GM12878 (cell line): Measurements from ENCODE around the gene EEF1G. TPM values are rescaled to one million over a fixed set of nuclear protein-coding genes. Genes with fewer than 3 reads are reported as not detected.
A peak's percentile ranks its signal among the peaks of the same experiment; 100 is the strongest.

Source experiments
- BHLHE40 ChIP-seq, 2 experiments: fragments of 450-650 bp in 1 of 2; IDR thresholded peaks; 2 replicates each; pipeline ENCODE4 v1.6.1; 2011 to 2017; ENCODE audit warnings: low read depth in 2 of 2, borderline replicate concordance in 1 of 2, improper control_type of control experiment in 1 of 2, low read length in 1 of 2, mild to moderate bottlenecking in 1 of 2
- E2F8 ChIP-seq: fragments of 450-650 bp; IDR thresholded peaks from 2 replicates; pipeline ENCODE4 v1.6.1; 2018; ENCODE audit warnings: mild to moderate bottlenecking, low read depth, moderate library complexity; ENCODE audit not compliant: partially characterized antibody
- FOS ChIP-seq: IDR thresholded peaks from 3 replicates; pipeline ENCODE4 v1.6.1; 2011; ENCODE audit warnings: borderline replicate concordance; ENCODE audit not compliant: insufficient read length; ENCODE audit errors: extremely low read depth
- HDAC6 ChIP-seq: fragments of 200-600 bp; sonication (generic); IDR thresholded peaks from one replicate; pipeline ENCODE4 v1.8.0; 2017; ENCODE audit warnings: antibody characterized with exemption; ENCODE audit not compliant: unreplicated experiment
- KLF5 ChIP-seq: fragments of 450-650 bp; IDR thresholded peaks from 2 replicates; pipeline ENCODE4 v1.6.1; 2014; ENCODE audit warnings: mild to moderate bottlenecking; ENCODE audit not compliant: partially characterized antibody
- NFYA ChIP-seq: IDR thresholded peaks from 2 replicates; pipeline ENCODE4 v1.6.1; 2011; ENCODE audit warnings: low read depth, mild to moderate bottlenecking, low read length, improper control_type of control experiment, borderline replicate concordance
- PML ChIP-seq: IDR thresholded peaks from 2 replicates; pipeline ENCODE4 v1.6.1; 2012; ENCODE audit warnings: low read length, inconsistent platforms
- POLR2A ChIP-seq: IDR thresholded peaks from 2 replicates; pipeline ENCODE4 v1.6.1; 2011; ENCODE audit warnings: low read depth, mild to moderate bottlenecking, low read length
- PRDM15 ChIP-seq: fragments of 450-650 bp; formaldehyde crosslinking; IDR thresholded peaks from 2 replicates; pipeline ENCODE4 v1.4.0; 2020; ENCODE audit warnings: mild to moderate bottlenecking, moderate library complexity
- SMAD5 ChIP-seq: IDR thresholded peaks from 2 replicates; pipeline ENCODE4 v1.6.1; 2016; ENCODE audit warnings: antibody characterized with exemption, low read depth
- SMARCA5 ChIP-seq: fragments of 450-650 bp; IDR thresholded peaks from 2 replicates; pipeline ENCODE4 v1.6.1; 2017; ENCODE audit warnings: mild to moderate bottlenecking
- SRF ChIP-seq, 2 experiments: IDR thresholded peaks; 2 replicates each; pipeline ENCODE4 v1.6.1; 2011; ENCODE audit warnings: low read depth in 2 of 2, low read length in 2 of 2, mild to moderate bottlenecking in 1 of 2, moderate library complexity in 1 of 2
- SUZ12 ChIP-seq: fragments of 200-600 bp; sonication (generic); IDR thresholded peaks from one replicate; pipeline ENCODE4 v1.6.1; 2018; ENCODE audit warnings: antibody characterized with exemption, mild to moderate bottlenecking; ENCODE audit not compliant: unreplicated experiment
- TCF3 ChIP-seq: IDR thresholded peaks from 2 replicates; pipeline ENCODE4 v1.6.1; 2012; ENCODE audit warnings: low read depth, mild to moderate bottlenecking, low read length, borderline replicate concordance; ENCODE audit not compliant: insufficient read depth
- WRNIP1 ChIP-seq: IDR thresholded peaks from 2 replicates; pipeline ENCODE4 v1.6.1; 2011; ENCODE audit warnings: low read depth, low read length, improper control_type of control experiment, borderline replicate concordance
- ZNF207 ChIP-seq: fragments of 450-650 bp; IDR thresholded peaks from 2 replicates; pipeline ENCODE4 v1.6.1; 2014; ENCODE audit warnings: antibody characterized with exemption, mild to moderate bottlenecking, borderline replicate concordance
- ZNF592 ChIP-seq: fragments of 450-650 bp; IDR thresholded peaks from 2 replicates; pipeline ENCODE4 v1.6.1; 2017; ENCODE audit warnings: mild to moderate bottlenecking, moderate library complexity
- ZSCAN29 ChIP-seq: fragments of 450-650 bp; IDR thresholded peaks from 2 replicates; pipeline ENCODE4 v1.6.1; 2017; ENCODE audit warnings: mild to moderate bottlenecking, moderate library complexity
- polyA plus RNA-seq, 11 experiments: library from polyadenylated mRNA; depleted of rRNA in 4 of 11; unstranded in 6 of 11; stranded (reverse) in 5 of 11; fragments of >200 nt; fragmentation: Nextera tagmentation in 4 of 11; fragmentation: Illumina TruSeq in 1 of 11; extraction: Ambion mirVana in 4 of 11; extraction: Trizol in 1 of 11; gene quantifications; 1 replicate in 1 of 11; 2 replicates in 10 of 11; pipeline versions ENCODE4 v1.2.1 to v1.2.3, GENCODE V29; 2011 to 2016; ENCODE audit warnings: inconsistent platforms in 2 of 11, missing spikeins in 2 of 11, low read depth in 1 of 11
- total RNA-seq, 4 experiments: library from RNA; depleted of rRNA in 3 of 4; stranded (reverse); fragments of >200 nt in 3 of 4; fragmentation: Illumina TruSeq in 1 of 4; extraction: Trizol in 1 of 4; gene quantifications; 2 replicates each; pipeline versions ENCODE4 v1.2.1 to v1.2.3, GENCODE V29; 2013 to 2021

EEF1G gene
- total and polyA plus RNA-seq, 10 of the 15 experiments (the other 5 are each of a cell fraction or from before 2014, with no cell fraction given) = 850 to 2,739 (median 2,277) TPM

GRCh38 chr11:62621567-62622470 is 48.1 kb upstream of the EEF1G start, which contains the start of gene B3GAT3 (continued):
- TF ChIP-seq E2F8 = peak; percentile 84
- TF ChIP-seq FOS = no peak
- peak in 1 of 2 experiments; percentile 34; a peak in 1 of 4 replicates for TF ChIP-seq SRF (IDR thresholded peaks at IDR 0.05; ENCODE audit: low read depth in 2 of 2, low read length in 2 of 2)
- TF ChIP-seq SUZ12 = no peak
- TF ChIP-seq SMARCA5 = 0 out of 2 replicates have a peak, but pooled peaks have one; percentile 39
- TF ChIP-seq HDAC6 = no peak
- TF ChIP-seq NFYA = no peak
- peak; percentile 84 for TF ChIP-seq POLR2A
- TF ChIP-seq TCF3 = peak; percentile 67; the same call in 1 of the 2 replicates
- no peak; the same call in 1 of the 2 replicates for TF ChIP-seq WRNIP1
- TF ChIP-seq PRDM15 (CRISPR knock-in tag) = no peak
- peak; percentile 46; the same call in 1 of the 2 replicates for TF ChIP-seq PML
- no peak for TF ChIP-seq ZNF592
- no peak for TF ChIP-seq KLF5
- TF ChIP-seq ZNF207 = peak; percentile 16; the same call in 1 of the 2 replicates
- peak; percentile 86 to 91 for TF ChIP-seq BHLHE40 (IDR thresholded peaks at IDR 0.05; ENCODE audit: borderline replicate concordance in 1 of 2, low read depth in 2 of 2, low read length in 1 of 2)
- no peak; the same call in 1 of the 2 replicates for TF ChIP-seq SMAD5
- no peak for TF ChIP-seq ZSCAN29
